Right lobe of liver (tissue), 4 donors: ENCODE measurements around the gene CDH16.

Experiments used
- POLR2A ChIP-seq: fragments of 450-650 bp; IDR thresholded peaks from one replicate; pipeline ENCODE4 v1.6.1; 2017; ENCODE audit warnings: antibody characterized with exemption, mild to moderate bottlenecking
- TF ChIP-seq, protein P1 (sequence below), 4 donors: fragments of 200-600 bp in 3 of 4; fragments of 450-650 bp in 1 of 4; IDR thresholded peaks; one replicate each; pipeline versions ENCODE4 v1.5.1 to v1.8.0; 2016 to 2022; ENCODE audit warnings: antibody characterized with exemption in 4 of 4, mild to moderate bottlenecking in 2 of 4
- donor health status: DM: no; HTN: no; CAD: no.
- donor health status: DM: no; HTN: no; CAD: no.
- donor health status: DM: no; HTN: yes; CAD: no.

DNA sequence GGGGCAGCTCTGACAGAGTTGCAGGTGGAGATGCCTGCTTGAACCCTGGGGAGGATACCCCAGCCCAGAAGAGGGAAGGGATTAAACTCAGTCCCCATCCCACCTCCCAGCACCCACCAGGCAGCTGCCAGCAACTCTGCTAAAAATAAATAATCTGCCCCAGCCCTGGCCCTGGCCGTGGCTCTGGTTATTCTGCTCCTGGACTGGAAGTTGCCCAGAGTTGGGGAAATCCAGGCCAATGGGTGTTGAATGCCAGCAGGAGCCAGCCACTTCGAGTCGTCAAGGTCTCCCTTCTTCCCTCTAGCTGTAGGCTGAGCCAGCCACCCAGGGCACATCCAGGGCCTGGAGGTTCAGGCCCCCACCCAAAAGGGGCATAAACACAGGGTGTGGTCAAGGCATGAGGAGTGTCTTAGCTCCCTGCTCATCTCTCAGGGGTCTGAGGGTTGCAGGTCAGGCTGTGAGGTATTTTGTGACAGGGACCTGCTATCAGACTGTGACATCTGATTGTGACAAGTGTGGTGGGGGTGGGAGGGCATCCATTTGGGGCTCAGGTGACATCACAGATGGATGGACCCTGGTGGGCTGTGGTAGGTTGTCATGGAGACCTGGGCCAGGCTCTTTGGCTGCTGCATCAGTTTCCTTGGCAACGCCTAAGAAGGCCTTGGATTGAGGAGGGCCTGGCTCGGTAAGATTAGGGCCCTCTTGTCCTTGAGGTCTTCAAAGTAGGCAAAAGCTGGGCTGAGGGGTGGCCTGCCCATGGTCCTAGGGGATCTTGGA, 7.7 kb upstream of the CDH16 start:
- TF ChIP-seq, protein P1, sequence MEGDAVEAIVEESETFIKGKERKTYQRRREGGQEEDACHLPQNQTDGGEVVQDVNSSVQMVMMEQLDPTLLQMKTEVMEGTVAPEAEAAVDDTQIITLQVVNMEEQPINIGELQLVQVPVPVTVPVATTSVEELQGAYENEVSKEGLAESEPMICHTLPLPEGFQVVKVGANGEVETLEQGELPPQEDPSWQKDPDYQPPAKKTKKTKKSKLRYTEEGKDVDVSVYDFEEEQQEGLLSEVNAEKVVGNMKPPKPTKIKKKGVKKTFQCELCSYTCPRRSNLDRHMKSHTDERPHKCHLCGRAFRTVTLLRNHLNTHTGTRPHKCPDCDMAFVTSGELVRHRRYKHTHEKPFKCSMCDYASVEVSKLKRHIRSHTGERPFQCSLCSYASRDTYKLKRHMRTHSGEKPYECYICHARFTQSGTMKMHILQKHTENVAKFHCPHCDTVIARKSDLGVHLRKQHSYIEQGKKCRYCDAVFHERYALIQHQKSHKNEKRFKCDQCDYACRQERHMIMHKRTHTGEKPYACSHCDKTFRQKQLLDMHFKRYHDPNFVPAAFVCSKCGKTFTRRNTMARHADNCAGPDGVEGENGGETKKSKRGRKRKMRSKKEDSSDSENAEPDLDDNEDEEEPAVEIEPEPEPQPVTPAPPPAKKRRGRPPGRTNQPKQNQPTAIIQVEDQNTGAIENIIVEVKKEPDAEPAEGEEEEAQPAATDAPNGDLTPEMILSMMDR (IDR thresholded peaks at IDR 0.05) = no peak
- TF ChIP-seq POLR2A = no peak
